ENCODE measurements around the gene FAM241A. TPM values are rescaled to one million over a fixed set of nuclear protein-coding genes. Genes with fewer than 3 reads are reported as not detected.
"Not testable (repeated sequence)": the region's sequence is repeated elsewhere in the genome, so short reads cannot be mapped to it uniquely, and the experiment has no call there.

Gene FAM241A
- polyA plus RNA-seq, 3 donors, result 1.8 to 5.5 (median 4.8) TPM

DNA sequence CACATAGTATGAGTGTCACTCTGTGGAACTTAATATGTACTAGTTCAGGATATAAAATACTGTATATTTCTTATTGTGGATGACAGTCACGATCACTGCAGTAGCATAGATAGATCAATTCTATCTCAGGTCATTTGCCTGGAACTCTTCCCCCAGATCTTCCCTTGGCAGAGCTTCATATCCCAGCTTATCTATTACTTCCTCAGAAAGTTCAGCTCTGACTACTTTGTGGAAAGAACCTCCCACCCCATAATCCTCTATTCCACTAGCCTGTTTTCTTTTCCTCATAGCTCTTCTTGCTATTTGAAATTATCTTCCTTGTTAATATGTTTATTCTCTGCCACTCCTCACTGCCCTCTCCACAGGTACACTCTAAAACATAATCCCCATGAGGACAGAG is 10.9 kb downstream of the FAM241A start:
- H3K4me3 Mint-ChIP-seq, result no peak overlapping the region
- peaks cover 15% of the 10 kb centered on the region for H4K20me1 ChIP-seq (ENCODE audit: insufficient read depth, low read length)
- peaks cover 29% of the 10 kb centered on the region for H3K79me2 ChIP-seq (ENCODE audit: insufficient read depth, low read length)
- peak overlapping the region in 1 of 2 donors; percentile 22 for H3K27ac ChIP-seq (ENCODE audit: low read depth in 1 of 2, low read length in 2 of 2)
- peaks cover 6 to 32% of the 10 kb centered on the region in 2 donors for H3K4me1 ChIP-seq (ENCODE audit: control insufficient read depth in 1 of 2, insufficient read depth in 2 of 2, low read length in 2 of 2)
- no peaks in the 10 kb centered on the region for H3K27me3 ChIP-seq (ENCODE audit: control insufficient read depth in 2 of 2, insufficient read depth in 2 of 2, low read length in 2 of 2)
- intact Hi-C loops (cut with micrococcal nuclease), result no loop called here
- H3K4me3 ChIP-seq (replicated peaks in 1 of 3; ENCODE audit: low read depth in 2 of 3, low read length in 3 of 3), result no peak overlapping the region
- no peak overlapping the region for H3K4me2 ChIP-seq (replicated peaks; ENCODE audit: extremely low read depth, low read length, poor library complexity, severe bottlenecking)
- H3K27me3 Mint-ChIP-seq (ENCODE audit: low read depth in 3 of 3), result no peaks in the 10 kb centered on the region
- H3K9ac ChIP-seq (ENCODE audit: insufficient read depth, low read length, poor library complexity, severe bottlenecking), result no peak overlapping the region
- H3K36me3 ChIP-seq (replicated peaks in 1 of 2; ENCODE audit: control insufficient read depth in 1 of 2, insufficient read depth in 2 of 2, low read length in 2 of 2), result no peaks in the 10 kb centered on the region
- WGBS (ENCODE audit: insufficient coverage), result no CpG with 5 or more reads among the region's 1 CpG
- H3K27ac Mint-ChIP-seq, result peak overlapping the region in 5 of 7 donors; percentile 2 to 73 (median 8)
- DNase-seq, result no peak
- TF ChIP-seq, protein P1, sequence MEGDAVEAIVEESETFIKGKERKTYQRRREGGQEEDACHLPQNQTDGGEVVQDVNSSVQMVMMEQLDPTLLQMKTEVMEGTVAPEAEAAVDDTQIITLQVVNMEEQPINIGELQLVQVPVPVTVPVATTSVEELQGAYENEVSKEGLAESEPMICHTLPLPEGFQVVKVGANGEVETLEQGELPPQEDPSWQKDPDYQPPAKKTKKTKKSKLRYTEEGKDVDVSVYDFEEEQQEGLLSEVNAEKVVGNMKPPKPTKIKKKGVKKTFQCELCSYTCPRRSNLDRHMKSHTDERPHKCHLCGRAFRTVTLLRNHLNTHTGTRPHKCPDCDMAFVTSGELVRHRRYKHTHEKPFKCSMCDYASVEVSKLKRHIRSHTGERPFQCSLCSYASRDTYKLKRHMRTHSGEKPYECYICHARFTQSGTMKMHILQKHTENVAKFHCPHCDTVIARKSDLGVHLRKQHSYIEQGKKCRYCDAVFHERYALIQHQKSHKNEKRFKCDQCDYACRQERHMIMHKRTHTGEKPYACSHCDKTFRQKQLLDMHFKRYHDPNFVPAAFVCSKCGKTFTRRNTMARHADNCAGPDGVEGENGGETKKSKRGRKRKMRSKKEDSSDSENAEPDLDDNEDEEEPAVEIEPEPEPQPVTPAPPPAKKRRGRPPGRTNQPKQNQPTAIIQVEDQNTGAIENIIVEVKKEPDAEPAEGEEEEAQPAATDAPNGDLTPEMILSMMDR (IDR thresholded peaks at IDR 0.05), result no peak
- peaks cover 0 to 12% of the 10 kb centered on the region in 2 donors for H3K36me3 Mint-ChIP-seq
- peaks cover 6 to 13% (median 9%) of the 10 kb centered on the region in 7 donors for H3K9me3 Mint-ChIP-seq
- no peak overlapping the region for H2AFZ ChIP-seq (ENCODE audit: insufficient read depth, low read depth, low read length, poor library complexity, severe bottlenecking)
- H3K9me3 ChIP-seq (replicated peaks in 1 of 2; ENCODE audit: control insufficient read depth in 1 of 2, insufficient read depth in 1 of 2, low read length in 2 of 2), result no peaks in the 10 kb centered on the region
- H3K4me1 Mint-ChIP-seq, result peaks cover 32% of the 10 kb centered on the region

DNA sequence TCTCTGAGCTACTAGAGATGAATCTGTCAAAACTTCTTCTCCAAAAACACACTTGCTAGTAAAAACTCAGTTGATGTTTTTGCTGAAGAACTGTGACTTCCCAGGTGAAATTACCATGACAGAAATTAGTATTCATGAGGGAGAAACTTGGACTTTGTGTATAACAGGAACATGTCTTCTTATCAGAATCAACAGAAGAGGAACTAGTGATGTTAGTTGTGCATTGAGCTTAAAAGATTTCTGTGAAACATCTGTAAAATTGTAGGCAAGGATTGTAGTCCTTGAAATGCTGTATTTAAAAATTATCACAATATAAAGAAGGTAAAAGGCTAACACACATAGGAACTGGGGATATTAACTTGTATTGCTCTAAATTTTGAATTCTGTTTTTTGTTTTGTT is 11.3 kb downstream of the FAM241A start:
- H3K27me3 ChIP-seq (ENCODE audit: control insufficient read depth in 2 of 2, insufficient read depth in 2 of 2, low read length in 2 of 2), result no peaks in the 10 kb centered on the region
- H3K79me2 ChIP-seq (ENCODE audit: insufficient read depth, low read length), result peaks cover 24% of the 10 kb centered on the region
- no peak overlapping the region for H3K4me3 ChIP-seq (replicated peaks in 1 of 3; ENCODE audit: low read depth in 2 of 3, low read length in 3 of 3)
- Mint-ChIP-seq H3K27me3 (ENCODE audit: low read depth in 3 of 3) (no peaks in the 10 kb centered on the region), H3K9me3 (peaks cover 10 to 17% (median 12%) of the 10 kb centered on the region in 7 donors), H3K27ac (peak overlapping the region in 1 of 7 donors; percentile 73), H3K36me3 (peaks cover 0 to 11% of the 10 kb centered on the region in 2 donors), H3K4me1 (peaks cover 31% of the 10 kb centered on the region), H3K4me3 (no peak overlapping the region)
- no peaks in the 10 kb centered on the region for H3K36me3 ChIP-seq (replicated peaks in 1 of 2; ENCODE audit: control insufficient read depth in 1 of 2, insufficient read depth in 2 of 2, low read length in 2 of 2)
- peaks cover 10% of the 10 kb centered on the region for H4K20me1 ChIP-seq (ENCODE audit: insufficient read depth, low read length)
- TF ChIP-seq, protein P1 (IDR thresholded peaks at IDR 0.05), result no peak
- H3K9ac ChIP-seq (ENCODE audit: insufficient read depth, low read length, poor library complexity, severe bottlenecking), result no peak overlapping the region
- no peaks in the 10 kb centered on the region for H3K9me3 ChIP-seq (replicated peaks in 1 of 2; ENCODE audit: control insufficient read depth in 1 of 2, insufficient read depth in 1 of 2, low read length in 2 of 2)
- H3K4me1 ChIP-seq (ENCODE audit: control insufficient read depth in 1 of 2, insufficient read depth in 2 of 2, low read length in 2 of 2), result peaks cover 6 to 32% of the 10 kb centered on the region in 2 donors
- intact Hi-C loops (cut with micrococcal nuclease), result no loop called here
- H3K27ac ChIP-seq (ENCODE audit: low read depth in 1 of 2, low read length in 2 of 2), result peak overlapping the region in 1 of 2 donors; percentile 22
- no peak overlapping the region for H3K4me2 ChIP-seq (replicated peaks; ENCODE audit: extremely low read depth, low read length, poor library complexity, severe bottlenecking)
- no peak overlapping the region for H2AFZ ChIP-seq (ENCODE audit: insufficient read depth, low read depth, low read length, poor library complexity, severe bottlenecking)
- DNase-seq, result peak in 1 of 3 donors; percentile 18

DNA sequence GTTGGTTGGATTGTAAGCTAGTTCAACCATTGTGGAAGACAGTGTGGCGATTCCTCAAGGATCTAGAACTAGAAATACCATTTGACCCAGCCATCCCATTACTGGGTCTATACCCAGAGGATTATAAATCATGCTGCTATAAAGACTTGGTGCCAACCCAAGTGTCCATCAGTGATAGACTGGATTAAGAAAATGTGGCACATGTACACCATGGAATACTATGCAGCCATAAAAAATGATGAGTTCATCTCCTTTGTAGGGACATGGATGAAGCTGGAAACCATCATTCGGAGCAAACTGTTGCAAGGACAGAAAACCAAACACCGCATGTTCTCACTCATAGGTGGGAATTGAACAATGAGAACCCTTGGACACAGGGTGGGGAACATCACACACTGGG is 18.5 kb downstream of the FAM241A start:
- H3K4me1 ChIP-seq (ENCODE audit: control insufficient read depth in 1 of 2, insufficient read depth in 2 of 2, low read length in 2 of 2); H3K4me1 Mint-ChIP-seq; H3K36me3 ChIP-seq (replicated peaks in 1 of 2; ENCODE audit: control insufficient read depth in 1 of 2, insufficient read depth in 2 of 2, low read length in 2 of 2); DNase-seq; H3K36me3 Mint-ChIP-seq; H3K4me3 ChIP-seq (replicated peaks in 1 of 3; ENCODE audit: low read depth in 2 of 3, low read length in 3 of 3); H3K27ac ChIP-seq (ENCODE audit: low read depth in 1 of 2, low read length in 2 of 2); H3K79me2 ChIP-seq (ENCODE audit: insufficient read depth, low read length); H3K27me3 ChIP-seq (ENCODE audit: control insufficient read depth in 2 of 2, insufficient read depth in 2 of 2, low read length in 2 of 2); intact Hi-C loops (cut with micrococcal nuclease); H3K9ac ChIP-seq (ENCODE audit: insufficient read depth, low read length, poor library complexity, severe bottlenecking); H4K20me1 ChIP-seq (ENCODE audit: insufficient read depth, low read length); H3K4me3 Mint-ChIP-seq; H3K4me2 ChIP-seq (replicated peaks; ENCODE audit: extremely low read depth, low read length, poor library complexity, severe bottlenecking); H3K9me3 ChIP-seq (replicated peaks in 1 of 2; ENCODE audit: control insufficient read depth in 1 of 2, insufficient read depth in 1 of 2, low read length in 2 of 2); H2AFZ ChIP-seq (ENCODE audit: insufficient read depth, low read depth, low read length, poor library complexity, severe bottlenecking); H3K27me3 Mint-ChIP-seq (ENCODE audit: low read depth in 3 of 3): not testable (repeated sequence)
- WGBS (ENCODE audit: insufficient coverage), result no CpG with 5 or more reads among the region's 3 CpGs
- peak overlapping the region in 1 of 7 donors; percentile 30 for H3K27ac Mint-ChIP-seq
- H3K9me3 Mint-ChIP-seq, result peaks cover 13 to 28% (median 24%) of the 10 kb centered on the region in 7 donors

Measured in CD14-positive monocyte (primary cell).